Sigmoid colon (tissue), 7 donors: ENCODE data around the gene TPX2. TPM values are rescaled to one million over a fixed set of nuclear protein-coding genes. Genes with fewer than 3 reads are reported as not detected.
"Not testable (repeated sequence)": the region's sequence is repeated elsewhere in the genome, so short reads cannot be mapped to it uniquely, and the experiment has no call there.

Source experiments
- DNase-seq: peaks from one replicate; pipeline ENCODE4 v3.0.0-alpha.2; 2019
- H3K27ac ChIP-seq, 4 donors: fragments of 200-600 bp; sonication (generic); one replicate each; pipeline ENCODE4 v1.5.1; 2016 to 2019; ENCODE audit warnings: mild to moderate bottlenecking in 1 of 4
- H3K27me3 ChIP-seq, 3 donors: fragments of 200-600 bp; sonication (generic); one replicate each; pipeline ENCODE4 v1.5.1; 2019; ENCODE audit warnings: mild to moderate bottlenecking in 1 of 3
- H3K36me3 ChIP-seq, 4 donors: fragments of 200-600 bp; sonication (generic); one replicate each; pipeline ENCODE4 v1.5.1; 2016 to 2019
- H3K4me1 ChIP-seq, 4 donors: fragments of 200-600 bp; sonication (generic); one replicate each; pipeline ENCODE4 v1.5.1; 2017 to 2019
- H3K4me3 ChIP-seq, 4 donors: fragments of 200-600 bp; sonication (generic); one replicate each; pipeline ENCODE4 v1.5.1; 2017 to 2019; ENCODE audit warnings: mild to moderate bottlenecking in 2 of 4, moderate library complexity in 1 of 4
- H3K9me3 ChIP-seq, 4 donors: fragments of 200-600 bp in 3 of 4; sonication (generic) in 3 of 4; one replicate each; pipeline versions ENCODE4 v1.5.1 to v1.6.1; 2013 to 2019
- EP300 ChIP-seq, 4 donors: sonication (generic); formaldehyde crosslinking; IDR thresholded peaks; one replicate each; pipeline ENCODE4 v1.6.1; 2017; ENCODE audit warnings: antibody characterized with exemption in 4 of 4
- POLR2A ChIP-seq, 2 donors: fragments of 450-650 bp; IDR thresholded peaks; one replicate each; pipeline ENCODE4 v1.6.1; 2016; ENCODE audit warnings: antibody characterized with exemption in 2 of 2, mild to moderate bottlenecking in 2 of 2, moderate library complexity in 2 of 2
- POLR2AphosphoS5 ChIP-seq, 4 donors: sonication (generic); formaldehyde crosslinking; IDR thresholded peaks; one replicate each; pipeline ENCODE4 v1.6.1; 2017; ENCODE audit warnings: antibody characterized with exemption in 4 of 4
- WGBS, 2 donors: extraction: QIAGEN DNeasy Blood & Tissue Kit; methylation state at CpG; one replicate each; pipeline ENCODE4 v1.1.7; 2013; 5-methylcytosine and 5-hydroxymethylcytosine counted together
- intact Hi-C: fragments of 100-400 bp; cut with DNase I; formaldehyde crosslinking; loops from one replicate; pipeline ENCODE4 v1.15.1; 2023
- polyA plus RNA-seq, 3 donors: library from polyadenylated mRNA; stranded (reverse); fragments of 200-250 nt; gene quantifications; one replicate each; pipeline ENCODE4 v1.2.3, GENCODE V29; 2013
- total RNA-seq, 4 donors: library from RNA; depleted of rRNA; stranded (reverse); fragments of >200 nt; gene quantifications; one replicate each; pipeline ENCODE4 v1.1.0, GENCODE V29; 2016
- TF ChIP-seq, protein P1 (sequence below), 4 experiments: fragments of 450-650 bp in 3 of 4; fragments of 200-600 bp in 1 of 4; IDR thresholded peaks; one replicate each; pipeline ENCODE4 v1.5.1; 2016 to 2019; ENCODE audit warnings: antibody characterized with exemption in 4 of 4, mild to moderate bottlenecking in 3 of 4, moderate library complexity in 2 of 4
- donor health status: healthy with polysubstance abuse.
- donor health status: Bipolar disorder and iron deficiency.
- donor health status: healthy.

Gene TPX2
- total and polyA plus RNA-seq, 7 donors, result 0.36 to 24.0 (median 2.4) TPM; not detected in 2

DNA sequence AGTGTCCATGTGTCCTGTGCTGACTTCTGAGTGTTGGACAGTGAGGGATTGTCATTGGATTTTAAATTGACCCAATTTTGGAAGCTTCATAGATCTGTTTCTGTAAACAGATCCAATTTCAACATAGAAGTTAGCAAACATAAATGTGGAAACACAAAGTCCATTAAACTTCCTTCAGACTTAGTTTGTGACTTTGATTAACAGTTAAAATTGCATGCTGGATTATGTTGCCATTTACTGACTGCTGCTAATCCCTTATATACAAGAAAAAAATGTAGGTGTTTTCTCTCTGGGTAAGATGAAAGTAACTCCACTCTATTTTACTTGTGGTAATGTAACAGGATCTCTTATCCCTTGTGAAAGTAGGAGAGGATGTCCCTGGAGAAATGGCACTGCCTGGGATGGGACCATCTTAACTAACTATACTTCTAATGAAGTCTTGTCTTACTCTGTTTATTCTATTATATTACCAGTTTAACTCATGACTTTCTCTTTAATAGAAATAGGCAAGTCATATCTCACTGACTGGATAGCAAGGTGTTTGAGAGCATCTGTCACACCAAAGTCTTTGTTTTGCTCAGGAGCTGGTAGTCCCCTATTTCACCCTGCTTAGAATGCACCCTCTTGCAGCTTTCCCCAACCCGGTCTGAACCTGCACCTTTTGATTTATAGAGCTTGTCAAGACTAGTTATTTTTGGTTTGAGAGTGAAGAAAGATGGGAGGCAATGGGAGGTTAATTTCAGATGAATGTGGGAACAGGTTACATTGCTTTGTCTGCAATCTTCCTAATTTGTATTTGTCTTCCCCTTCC, 7.2 kb downstream of the TPX2 start:
- Histone ChIP-seq H3K36me3 (no peaks in the 10 kb centered on the region), H3K4me3 (no peak overlapping the region), H3K4me1 (no peaks in the 10 kb centered on the region), H3K27me3 (no peaks in the 10 kb centered on the region), H3K9me3 (no peaks in the 10 kb centered on the region), H3K27ac (no peak overlapping the region)
- intact Hi-C loops, result no loop called here
- DNase-seq, result no peak
- TF ChIP-seq, protein P1, sequence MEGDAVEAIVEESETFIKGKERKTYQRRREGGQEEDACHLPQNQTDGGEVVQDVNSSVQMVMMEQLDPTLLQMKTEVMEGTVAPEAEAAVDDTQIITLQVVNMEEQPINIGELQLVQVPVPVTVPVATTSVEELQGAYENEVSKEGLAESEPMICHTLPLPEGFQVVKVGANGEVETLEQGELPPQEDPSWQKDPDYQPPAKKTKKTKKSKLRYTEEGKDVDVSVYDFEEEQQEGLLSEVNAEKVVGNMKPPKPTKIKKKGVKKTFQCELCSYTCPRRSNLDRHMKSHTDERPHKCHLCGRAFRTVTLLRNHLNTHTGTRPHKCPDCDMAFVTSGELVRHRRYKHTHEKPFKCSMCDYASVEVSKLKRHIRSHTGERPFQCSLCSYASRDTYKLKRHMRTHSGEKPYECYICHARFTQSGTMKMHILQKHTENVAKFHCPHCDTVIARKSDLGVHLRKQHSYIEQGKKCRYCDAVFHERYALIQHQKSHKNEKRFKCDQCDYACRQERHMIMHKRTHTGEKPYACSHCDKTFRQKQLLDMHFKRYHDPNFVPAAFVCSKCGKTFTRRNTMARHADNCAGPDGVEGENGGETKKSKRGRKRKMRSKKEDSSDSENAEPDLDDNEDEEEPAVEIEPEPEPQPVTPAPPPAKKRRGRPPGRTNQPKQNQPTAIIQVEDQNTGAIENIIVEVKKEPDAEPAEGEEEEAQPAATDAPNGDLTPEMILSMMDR (IDR thresholded peaks at IDR 0.05), result no peak
- TF ChIP-seq POLR2A (IDR thresholded peaks at IDR 0.05), result no peak
- TF ChIP-seq EP300 (IDR thresholded peaks at IDR 0.05), result no peak
- TF ChIP-seq POLR2AphosphoS5 (IDR thresholded peaks at IDR 0.05), result no peak
- 37 to 69% methylated on average over 1 of the region's 1 CpG for WGBS, 2 donors

GRCh38 chr20:31747028-31747427, 7.9 kb downstream of the TPX2 start:
- H3K4me3 ChIP-seq, H3K36me3 ChIP-seq, H3K9me3 ChIP-seq, DNase-seq, H3K27me3 ChIP-seq, H3K27ac ChIP-seq, intact Hi-C loops, H3K4me1 ChIP-seq: not testable (repeated sequence)
- 95% methylated on average over 14 of the region's 14 CpGs for WGBS, 2 donors

- Histone ChIP-seq H3K4me1 (no peaks in the 10 kb centered on the region), H3K36me3 (no peaks in the 10 kb centered on the region), H3K4me3 (no peak overlapping the region), H3K27me3 (no peaks in the 10 kb centered on the region), H3K9me3 (no peaks in the 10 kb centered on the region), H3K27ac (no peak overlapping the region)
- no peak for TF ChIP-seq POLR2AphosphoS5 (IDR thresholded peaks at IDR 0.05)
- TF ChIP-seq, protein P1 (IDR thresholded peaks at IDR 0.05), result no peak
- TF ChIP-seq POLR2A (IDR thresholded peaks at IDR 0.05), result no peak
- no peak for TF ChIP-seq EP300 (IDR thresholded peaks at IDR 0.05)
- intact Hi-C loops, result no loop called here
- 84 to 93% methylated on average over 5 of the region's 5 CpGs for WGBS, 2 donors
- no peak for DNase-seq
Observed at GRCh38 chr20:31747640-31748039, 8.6 kb downstream of the TPX2 start.

- Histone ChIP-seq H3K27ac (no peak overlapping the region), H3K27me3 (no peaks in the 10 kb centered on the region), H3K4me1 (no peaks in the 10 kb centered on the region), H3K9me3 (no peaks in the 10 kb centered on the region), H3K4me3 (no peak overlapping the region), H3K36me3 (no peaks in the 10 kb centered on the region)
- TF ChIP-seq, protein P1 (IDR thresholded peaks at IDR 0.05), result no peak
- TF ChIP-seq EP300 (IDR thresholded peaks at IDR 0.05) (no peak), POLR2A (IDR thresholded peaks at IDR 0.05) (no peak), POLR2AphosphoS5 (IDR thresholded peaks at IDR 0.05) (no peak)
- 98% methylated on average over 8 of the region's 8 CpGs for WGBS, 2 donors
- intact Hi-C loops, result no loop called here
- no peak for DNase-seq
Observed at GRCh38 chr20:31749223-31749622, 10.1 kb downstream of the TPX2 start.

GRCh38 chr20:31751126-31751525, 12.0 kb downstream of the TPX2 start:
- H3K36me3 ChIP-seq, result no peaks in the 10 kb centered on the region
- intact Hi-C loops, result no loop called here
- H3K4me3 ChIP-seq, result no peak overlapping the region
- H3K9me3 ChIP-seq, result no peaks in the 10 kb centered on the region
- 82 to 94% methylated on average over 1 of the region's 1 CpG for WGBS, 2 donors
- H3K4me1 ChIP-seq, result no peaks in the 10 kb centered on the region
- no peak for DNase-seq
- TF ChIP-seq EP300 (IDR thresholded peaks at IDR 0.05), result no peak
- no peak for TF ChIP-seq POLR2AphosphoS5 (IDR thresholded peaks at IDR 0.05)
- no peak for TF ChIP-seq POLR2A (IDR thresholded peaks at IDR 0.05)
- TF ChIP-seq, protein P1 (IDR thresholded peaks at IDR 0.05), result no peak
- H3K27ac ChIP-seq, result no peak overlapping the region
- no peaks in the 10 kb centered on the region for H3K27me3 ChIP-seq
